NCI-H146 treated with DMSO at 0.1 percent for 48 hours (cell line): ENCODE data around the gene SAMD11.
"Not testable (repeated sequence)": the region's sequence is repeated elsewhere in the genome, so short reads cannot be mapped to it uniquely, and the experiment has no call there.

Experiments
- DNase-seq: peaks from one replicate; lab custom pipeline; 2025; ENCODE audit not compliant: unreplicated experiment; lab: John Stamatoyannopoulos, UW

Gene SAMD11

GRCh38 chr1:974293-974640, 50.5 kb downstream of the SAMD11 start:
- DNase-seq: no peak

- no peak for DNase-seq
Measured at GRCh38 chr1:974687-975328, 51.1 kb downstream of the SAMD11 start.

GRCh38 chr1:975365-975764, 51.6 kb downstream of the SAMD11 start:
- no peak for DNase-seq

GRCh38 chr1:975896-976683, 52.4 kb downstream of the SAMD11 start:
- DNase-seq: no peak

GRCh38 chr1:976791-977190, 53.1 kb downstream of the SAMD11 start:
- not testable (repeated sequence) for DNase-seq

GRCh38 chr1:978069-978834, 54.5 kb downstream of the SAMD11 start:
- no peak for DNase-seq

GRCh38 chr1:978835-979743, 55.4 kb downstream of the SAMD11 start:
- DNase-seq: no peak

GRCh38 chr1:979744-980072, 56.0 kb downstream of the SAMD11 start:
- no peak for DNase-seq

- DNase-seq: no peak
Measured at GRCh38 chr1:980137-980571, 56.4 kb downstream of the SAMD11 start.

- DNase-seq: no peak
Measured at GRCh38 chr1:980602-981395, 57.1 kb downstream of the SAMD11 start.

GRCh38 chr1:981491-981954, 57.8 kb downstream of the SAMD11 start:
- no peak for DNase-seq

- no peak for DNase-seq
Measured at GRCh38 chr1:981955-982558, 58.3 kb downstream of the SAMD11 start, which contains the start of gene PERM1. Gene PERM1, minus strand, starts transcription at chr1:982093. Its CDS starts 1,064 bp downstream, at chr1:981029.

- DNase-seq: no peak
Measured at GRCh38 chr1:982765-983436, 59.2 kb downstream of the SAMD11 start.

- DNase-seq: no peak
Measured at GRCh38 chr1:983798-984475, 60.2 kb downstream of the SAMD11 start.

- DNase-seq: no peak
Measured at GRCh38 chr1:984476-984814, 60.7 kb downstream of the SAMD11 start.

- no peak for DNase-seq
Measured at GRCh38 chr1:985126-985525, 61.4 kb downstream of the SAMD11 start.

GRCh38 chr1:988061-988460, 64.3 kb downstream of the SAMD11 start:
- not testable (repeated sequence) for DNase-seq

- DNase-seq: not testable (repeated sequence)
Measured at GRCh38 chr1:991275-991674, 67.6 kb downstream of the SAMD11 start.

GRCh38 chr1:991895-992294, 68.2 kb downstream of the SAMD11 start:
- no peak for DNase-seq
